Measurements from ENCODE around the gene GALT. TPM values are rescaled to one million over a fixed set of nuclear protein-coding genes. Genes with fewer than 3 reads are reported as not detected.
A peak's percentile ranks its signal among the peaks of the same experiment; 100 is the strongest.

GALT gene
- total and polyA plus RNA-seq, 2 of the 13 experiments (the other 11 are each of a cell fraction or from before 2014, with no cell fraction given), result 40.4 to 46.3 TPM

DNA sequence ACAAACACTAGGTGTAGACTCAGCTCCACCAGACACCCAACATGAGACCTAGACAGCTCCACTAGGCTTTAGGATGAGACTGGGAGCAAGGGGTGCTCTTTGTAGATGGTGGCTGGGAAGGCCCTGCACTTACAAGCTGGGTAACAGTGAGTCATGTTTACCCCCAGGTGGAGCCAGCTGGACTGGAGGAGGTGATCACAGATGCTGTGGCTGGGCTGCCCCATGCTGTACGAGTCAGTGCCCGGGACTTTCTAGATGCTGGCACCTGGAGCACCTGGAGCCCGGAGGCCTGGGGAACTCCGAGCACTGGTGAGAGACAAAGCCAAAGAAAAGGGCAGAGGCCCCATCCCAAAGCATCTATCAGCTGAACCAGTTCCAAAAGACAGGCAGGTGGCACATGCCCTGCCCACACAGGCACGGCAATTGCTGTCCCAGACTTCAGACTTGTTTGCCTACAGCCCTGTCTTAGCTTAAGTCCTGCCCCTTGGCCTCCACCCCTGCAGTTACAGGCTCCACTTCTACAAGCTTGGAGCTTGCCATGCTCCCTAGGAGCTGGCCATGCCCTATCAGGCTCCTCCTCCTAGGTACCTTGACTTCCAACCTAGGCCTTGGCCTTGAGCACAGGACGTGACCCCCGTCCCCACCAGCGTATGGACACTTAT is 13.2 kb downstream of the GALT start:
- intact Hi-C loops (cut with micrococcal nuclease; ENCODE audit: unreplicated experiment), result no loop called here
- peak; percentile 21 for ATAC-seq

More for the DNA sequence above, 13.2 kb downstream of the GALT start:
- TF ChIP-seq ZNF292 (CRISPR knock-in tag; IDR thresholded peaks at IDR 0.05; ENCODE audit: borderline replicate concordance, low read depth), result no peak
- TF ChIP-seq CTCF (CRISPR knock-in tag; IDR thresholded peaks at IDR 0.05), result 0 out of 2 replicates have a peak, but pooled peaks have one; percentile 10
- TF ChIP-seq PRDM4 (CRISPR knock-in tag; IDR thresholded peaks at IDR 0.05; ENCODE audit: borderline replicate concordance), result no peak
- TF ChIP-seq ZNF160 (CRISPR knock-in tag; IDR thresholded peaks at IDR 0.05), result no peak
- Histone ChIP-seq H3K9me3 (ENCODE audit: low read length) (no peaks in the 10 kb centered on the region), H3K27me3 (ENCODE audit: control insufficient read depth in 1 of 2, insufficient read depth in 2 of 2, low read length in 2 of 2) (no peaks in the 10 kb centered on the region; a peak in 2 of 5 replicates), H3K4me3 (replicated peaks in 1 of 3; ENCODE audit: insufficient read depth in 1 of 3, low read depth in 2 of 3, low read length in 3 of 3) (no peak overlapping the region), H3K4me1 (ENCODE audit: insufficient read depth, low read length) (peaks cover 11% of the 10 kb centered on the region), H4K20me1 (ENCODE audit: insufficient read depth, low read length) (no peaks in the 10 kb centered on the region), H3K9ac (ENCODE audit: insufficient read depth, low read depth, low read length) (no peak overlapping the region), H3K36me3 (replicated peaks in 1 of 2; ENCODE audit: control insufficient read depth in 1 of 2, insufficient read depth in 2 of 2, low read length in 2 of 2) (no peaks in the 10 kb centered on the region), H2AFZ (ENCODE audit: low read length) (no peak overlapping the region), H3K27ac (ENCODE audit: extremely low read length, insufficient read depth, low read length) (no peak overlapping the region), H3K4me2 (ENCODE audit: low read depth, low read length) (no peak overlapping the region), H3K79me2 (ENCODE audit: insufficient read depth, low read length) (no peaks in the 10 kb centered on the region)
- CTCF ChIA-PET (ENCODE audit: low intra/inter-chr PET ratio, low total read pairs), result interaction anchor here (1.0 kb wide), 1 partner anchor 41 kb away, joined by 3 read pairs; no protein-coding TSS in a partner anchor
- POLR2A ChIA-PET, result interaction anchor here (0.7 kb wide), 1 partner anchor 13 kb away, joined by 4 read pairs; the partner anchor contains the start of gene GALT
- in situ Hi-C loops (cut with HindIII; ENCODE audit: extremely low pct_ligation_motif_present, low pct_unique_long_range_greater_than_20kb), result no loop called here
- no peak for FAIRE-seq
- DNase-seq (ENCODE audit: low spot score), result no peak
- no TSS peak for BruUV-seq (replicated peaks)
- WGBS (ENCODE audit: low lambda C conversion rate), result 77% methylated on average over 4 of the region's 8 CpGs

Measured in HepG2 (cell line).